HG02588 (cell line): Measurements from ENCODE around the gene CLEC2B.
"Not testable (repeated sequence)": the region's sequence is repeated elsewhere in the genome, so short reads cannot be mapped to it uniquely, and the experiment has no call there.

Experiments used
- ATAC-seq: cut with Tn5 transposase; IDR thresholded peaks from one replicate; pipeline ENCODE4 v1.9.1; 2021; ENCODE audit warnings: mild to moderate bottlenecking, moderate library complexity; ENCODE audit not compliant: unreplicated experiment

Gene CLEC2B

GRCh38 chr12:9869307-9870161, at the start of gene CLEC2B:
CLEC2B (minus strand) TSS chr12:9869354.
- ATAC-seq: peak; percentile 46

GRCh38 chr12:9911708-9912107, 42.6 kb upstream of the CLEC2B start:
- ATAC-seq: no peak

GRCh38 chr12:9910716-9911421, 41.7 kb upstream of the CLEC2B start:
- no peak for ATAC-seq

- ATAC-seq: no peak
Observed at GRCh38 chr12:9909724-9910123, 40.6 kb upstream of the CLEC2B start.

GRCh38 chr12:9908350-9908749, 39.2 kb upstream of the CLEC2B start:
- no peak for ATAC-seq

GRCh38 chr12:9907769-9908168, 38.6 kb upstream of the CLEC2B start:
- ATAC-seq: no peak

GRCh38 chr12:9906873-9907272, 37.7 kb upstream of the CLEC2B start:
- ATAC-seq: no peak

GRCh38 chr12:9902539-9903228, 33.5 kb upstream of the CLEC2B start:
- no peak for ATAC-seq

GRCh38 chr12:9900930-9901329, 31.8 kb upstream of the CLEC2B start:
- ATAC-seq: no peak

- ATAC-seq: no peak
Observed at GRCh38 chr12:9899209-9899608, 30.1 kb upstream of the CLEC2B start.

GRCh38 chr12:9897535-9897934, 28.4 kb upstream of the CLEC2B start:
- ATAC-seq: no peak

GRCh38 chr12:9895215-9895971, 26.2 kb upstream of the CLEC2B start:
- ATAC-seq: no peak

- no peak for ATAC-seq
Observed at GRCh38 chr12:9888665-9889273, 19.6 kb upstream of the CLEC2B start.

GRCh38 chr12:9883175-9883574, 14.0 kb upstream of the CLEC2B start:
- ATAC-seq: no peak

GRCh38 chr12:9881988-9882387, 12.8 kb upstream of the CLEC2B start:
- ATAC-seq: no peak

GRCh38 chr12:9881246-9881645, 12.1 kb upstream of the CLEC2B start, which contains the start of gene KLRF2:
KLRF2 (plus strand) TSS chr12:9881489; CDS start chr12:9881596, 107 bp downstream.
- no peak for ATAC-seq

- ATAC-seq: no peak
Observed at GRCh38 chr12:9880532-9881078, 11.5 kb upstream of the CLEC2B start.

- not testable (repeated sequence) for ATAC-seq
Observed at GRCh38 chr12:9876120-9876519, 7.0 kb upstream of the CLEC2B start.

GRCh38 chr12:9872742-9873141, 3.6 kb upstream of the CLEC2B start:
- no peak for ATAC-seq

- ATAC-seq: no peak
Observed at GRCh38 chr12:9872162-9872561, 3.0 kb upstream of the CLEC2B start.
